Chondrocyte (in vitro differentiated cells): ENCODE measurements around the gene SLC22A3. TPM values are rescaled to one million over a fixed set of nuclear protein-coding genes. Genes with fewer than 3 reads are reported as not detected.
"Not testable (repeated sequence)": the region's sequence is repeated elsewhere in the genome, so short reads cannot be mapped to it uniquely, and the experiment has no call there.

Source experiments
- DNase-seq: peaks from one replicate; pipeline ENCODE4 v3.0.0; 2021; ENCODE audit warnings: mixed read lengths, low spot score
- H3K27ac Mint-ChIP-seq: one replicate; pipeline ENCODE4 v1.8.0; 2021; ENCODE audit warnings: mild to moderate bottlenecking, moderate library complexity, mixed read lengths; ENCODE audit not compliant: unreplicated experiment
- H3K27me3 Mint-ChIP-seq: 2 replicates; pipeline ENCODE4 v1.8.0; 2021; ENCODE audit warnings: low read depth, mixed read lengths
- H3K36me3 Mint-ChIP-seq: 2 replicates; pipeline ENCODE4 v1.8.0; 2021; ENCODE audit warnings: low read depth, mixed read lengths
- H3K4me1 Mint-ChIP-seq: 2 replicates; pipeline ENCODE4 v1.8.0; 2021; ENCODE audit warnings: low read depth, mild to moderate bottlenecking, mixed read lengths
- H3K4me3 Mint-ChIP-seq: one replicate; pipeline ENCODE4 v1.8.0; 2021; ENCODE audit warnings: mild to moderate bottlenecking, moderate library complexity, mixed read lengths; ENCODE audit not compliant: unreplicated experiment
- H3K9me3 Mint-ChIP-seq: 2 replicates; pipeline ENCODE4 v1.8.0; 2021; ENCODE audit warnings: low read depth, mixed read lengths
- CTCF ChIP-seq: fragments of 200-600 bp; sonication (generic); IDR thresholded peaks from 2 replicates; pipeline ENCODE4 v1.5.0; 2021; ENCODE audit warnings: antibody characterized with exemption, mild to moderate bottlenecking, moderate library complexity
- total RNA-seq: library from RNA; stranded (reverse); gene quantifications from 3 replicates; pipeline ENCODE4 v1.2.1, GENCODE V29; 2021

Gene SLC22A3
- total RNA-seq, 1 donor from 2014 or later, result 1.6 TPM

GRCh38 chr6:160438481-160438880 is 90.3 kb downstream of the SLC22A3 start:
- no peak overlapping the region for H3K4me3 Mint-ChIP-seq
- H3K27ac Mint-ChIP-seq, result no peak overlapping the region
- H3K36me3 Mint-ChIP-seq, result no peaks in the 10 kb centered on the region
- no peak for DNase-seq
- TF ChIP-seq CTCF, result no peak
- H3K4me1 Mint-ChIP-seq, result no peaks in the 10 kb centered on the region
- peaks cover 57% of the 10 kb centered on the region for H3K27me3 Mint-ChIP-seq
- no peaks in the 10 kb centered on the region for H3K9me3 Mint-ChIP-seq

GRCh38 chr6:160439751-160440150 is 91.6 kb downstream of the SLC22A3 start:
- Mint-ChIP-seq H3K4me3 (no peak overlapping the region), H3K27me3 (peaks cover 52% of the 10 kb centered on the region), H3K9me3 (no peaks in the 10 kb centered on the region), H3K27ac (no peak overlapping the region), H3K36me3 (no peaks in the 10 kb centered on the region), H3K4me1 (no peaks in the 10 kb centered on the region)
- DNase-seq, result no peak
- no peak for TF ChIP-seq CTCF

GRCh38 chr6:160442151-160442550 is 94.0 kb downstream of the SLC22A3 start:
- Mint-ChIP-seq H3K27ac (no peak overlapping the region), H3K9me3 (no peaks in the 10 kb centered on the region), H3K4me3 (no peak overlapping the region), H3K36me3 (peaks cover 4% of the 10 kb centered on the region), H3K4me1 (no peaks in the 10 kb centered on the region), H3K27me3 (peaks cover 45% of the 10 kb centered on the region)
- no peak for TF ChIP-seq CTCF
- no peak for DNase-seq

- Mint-ChIP-seq H3K4me1 (no peaks in the 10 kb centered on the region), H3K27me3 (peaks cover 40% of the 10 kb centered on the region), H3K36me3 (peaks cover 7% of the 10 kb centered on the region), H3K4me3 (no peak overlapping the region), H3K27ac (no peak overlapping the region), H3K9me3 (peaks cover under 1% of the 10 kb centered on the region)
- no peak for DNase-seq
- no peak for TF ChIP-seq CTCF
These were observed 97.0 kb downstream of the SLC22A3 start for GRCh38 chr6:160445130-160445529.

- H3K4me1 Mint-ChIP-seq, result no peaks in the 10 kb centered on the region
- peaks cover 34% of the 10 kb centered on the region for H3K27me3 Mint-ChIP-seq
- H3K4me3 Mint-ChIP-seq, result no peak overlapping the region
- H3K36me3 Mint-ChIP-seq, result peaks cover 8% of the 10 kb centered on the region
- H3K27ac Mint-ChIP-seq, result no peak overlapping the region
- no peak for TF ChIP-seq CTCF
- DNase-seq, result no peak
- peaks cover 3% of the 10 kb centered on the region for H3K9me3 Mint-ChIP-seq
These were observed 99.2 kb downstream of the SLC22A3 start for GRCh38 chr6:160447350-160447749.

GRCh38 chr6:160449787-160450186 is 101.6 kb downstream of the SLC22A3 start:
- not testable (repeated sequence) for H3K4me3 Mint-ChIP-seq, H3K27ac Mint-ChIP-seq

More at GRCh38 chr6:160449787-160450186, 101.6 kb downstream of the SLC22A3 start:
- not testable (repeated sequence) for H3K4me1 Mint-ChIP-seq, DNase-seq, H3K36me3 Mint-ChIP-seq, H3K9me3 Mint-ChIP-seq
- peaks cover 31% of the 10 kb centered on the region for H3K27me3 Mint-ChIP-seq
